ENCODE results near the gene CYP1B1.

DNA sequence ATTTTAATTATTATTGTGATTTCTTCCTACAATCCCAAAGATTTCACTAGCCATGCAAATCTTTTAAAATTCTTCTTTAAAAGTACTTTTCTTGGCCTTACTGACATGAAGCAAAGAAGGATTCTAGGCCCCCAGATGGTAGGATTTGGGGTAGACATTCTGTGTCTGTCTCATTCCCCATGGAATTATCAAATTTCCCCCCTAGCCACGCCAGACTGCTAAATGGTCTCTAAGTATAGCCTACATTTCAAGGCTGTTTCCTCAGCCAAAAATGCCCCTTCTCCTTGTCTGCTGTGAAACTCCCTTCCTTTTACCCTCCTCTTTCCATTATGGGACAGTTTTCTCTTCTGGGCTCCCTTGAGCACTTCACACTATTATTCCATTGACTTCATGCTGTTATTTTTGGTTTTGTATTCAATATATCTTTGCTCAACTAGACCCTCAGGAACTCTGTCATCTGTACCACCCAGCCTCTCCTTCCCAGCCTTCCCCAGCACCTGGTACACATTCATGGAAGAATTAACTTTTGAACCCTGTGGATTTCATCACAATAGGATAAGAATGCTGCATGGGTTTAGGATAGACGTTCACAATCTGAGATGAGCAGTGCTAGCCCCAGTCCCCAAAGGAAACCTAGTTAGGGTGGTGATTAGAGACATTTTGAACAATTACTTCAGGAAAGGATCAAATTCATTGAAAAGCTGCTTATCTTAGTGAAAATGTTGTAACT is 21.5 kb upstream of the CYP1B1 start:
- TF ChIP-seq, protein P1, sequence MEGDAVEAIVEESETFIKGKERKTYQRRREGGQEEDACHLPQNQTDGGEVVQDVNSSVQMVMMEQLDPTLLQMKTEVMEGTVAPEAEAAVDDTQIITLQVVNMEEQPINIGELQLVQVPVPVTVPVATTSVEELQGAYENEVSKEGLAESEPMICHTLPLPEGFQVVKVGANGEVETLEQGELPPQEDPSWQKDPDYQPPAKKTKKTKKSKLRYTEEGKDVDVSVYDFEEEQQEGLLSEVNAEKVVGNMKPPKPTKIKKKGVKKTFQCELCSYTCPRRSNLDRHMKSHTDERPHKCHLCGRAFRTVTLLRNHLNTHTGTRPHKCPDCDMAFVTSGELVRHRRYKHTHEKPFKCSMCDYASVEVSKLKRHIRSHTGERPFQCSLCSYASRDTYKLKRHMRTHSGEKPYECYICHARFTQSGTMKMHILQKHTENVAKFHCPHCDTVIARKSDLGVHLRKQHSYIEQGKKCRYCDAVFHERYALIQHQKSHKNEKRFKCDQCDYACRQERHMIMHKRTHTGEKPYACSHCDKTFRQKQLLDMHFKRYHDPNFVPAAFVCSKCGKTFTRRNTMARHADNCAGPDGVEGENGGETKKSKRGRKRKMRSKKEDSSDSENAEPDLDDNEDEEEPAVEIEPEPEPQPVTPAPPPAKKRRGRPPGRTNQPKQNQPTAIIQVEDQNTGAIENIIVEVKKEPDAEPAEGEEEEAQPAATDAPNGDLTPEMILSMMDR (IDR thresholded peaks at IDR 0.05; ENCODE audit: low read depth, low read length): no peak
- TF ChIP-seq POLR2A (IDR thresholded peaks at IDR 0.05; ENCODE audit: extremely low read depth, insufficient read length): no peak
- TF ChIP-seq, protein P2, sequence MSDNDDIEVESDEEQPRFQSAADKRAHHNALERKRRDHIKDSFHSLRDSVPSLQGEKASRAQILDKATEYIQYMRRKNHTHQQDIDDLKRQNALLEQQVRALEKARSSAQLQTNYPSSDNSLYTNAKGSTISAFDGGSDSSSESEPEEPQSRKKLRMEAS (IDR thresholded peaks at IDR 0.05; ENCODE audit: low read depth, low read length): no peak
- no peak for TF ChIP-seq MYC (IDR thresholded peaks at IDR 0.05; ENCODE audit: low read depth, low read length)
